HFFc6 (cell line): ENCODE measurements around the gene WDR27. TPM values are rescaled to one million over a fixed set of nuclear protein-coding genes. Genes with fewer than 3 reads are reported as not detected.

ENCODE experiments used
- DNase-seq: peaks from one replicate; pipeline ENCODE4 v3.0.0-alpha.2; 2018
- H3K27ac Mint-ChIP-seq: 2 replicates; pipeline ENCODE4 v1.8.0; 2020; ENCODE audit warnings: mild to moderate bottlenecking, mixed read lengths
- H3K27me3 Mint-ChIP-seq: 2 replicates; pipeline ENCODE4 v1.8.0; 2021; ENCODE audit warnings: mild to moderate bottlenecking, moderate library complexity, mixed read lengths; ENCODE audit not compliant: insufficient read depth
- H3K36me3 Mint-ChIP-seq: 2 replicates; pipeline ENCODE4 v1.8.0; 2021; ENCODE audit warnings: low read depth, mixed read lengths
- H3K4me1 Mint-ChIP-seq: 2 replicates; pipeline ENCODE4 v1.8.0; 2020; ENCODE audit warnings: low read depth, mixed read lengths
- H3K4me3 Mint-ChIP-seq: 2 replicates; pipeline ENCODE4 v1.8.0; 2020; ENCODE audit warnings: mild to moderate bottlenecking, moderate library complexity, mixed read lengths
- H3K9me3 Mint-ChIP-seq: 2 replicates; pipeline ENCODE4 v1.8.0; 2020; ENCODE audit warnings: mild to moderate bottlenecking, mixed read lengths
- CTCF ChIP-seq: fragments of 200-600 bp; sonication (generic); IDR thresholded peaks from 2 replicates; pipeline ENCODE4 v1.5.0; 2021; ENCODE audit warnings: antibody characterized with exemption, mild to moderate bottlenecking
- total RNA-seq, 6 experiments: library from RNA; stranded (reverse); fragmentation: NEBNext Ultra II Directional; extraction: Animal tissue kit (Norgen Biotek cat#: 25700); gene quantifications; 2 replicates in 1 of 6; 3 replicates in 5 of 6; pipeline ENCODE4 v1.2.3, GENCODE V29; 2021

Gene WDR27
- total RNA-seq, 6 experiments from 2014 or later: 10.0 to 15.8 (median 12.1) TPM

- Mint-ChIP-seq H3K27ac (no peak overlapping the region), H3K27me3 (peaks cover 3% of the 10 kb centered on the region), H3K36me3 (peaks cover 13% of the 10 kb centered on the region), H3K4me1 (peaks cover 21% of the 10 kb centered on the region), H3K4me3 (no peak overlapping the region), H3K9me3 (peaks cover 7% of the 10 kb centered on the region)
- DNase-seq: no peak
- no peak for TF ChIP-seq CTCF
Observed at GRCh38 chr6:169557887-169558286, 143.9 kb downstream of the WDR27 start.

- H3K4me1 Mint-ChIP-seq: peaks cover 21% of the 10 kb centered on the region
- peaks cover 13% of the 10 kb centered on the region for H3K36me3 Mint-ChIP-seq
- H3K9me3 Mint-ChIP-seq: peaks cover 7% of the 10 kb centered on the region
- H3K4me3 Mint-ChIP-seq: no peak overlapping the region
- no peak for TF ChIP-seq CTCF
- peaks cover 1% of the 10 kb centered on the region for H3K27me3 Mint-ChIP-seq
- no peak for DNase-seq
- no peak overlapping the region for H3K27ac Mint-ChIP-seq
Observed at GRCh38 chr6:169556758-169557548, 144.9 kb downstream of the WDR27 start.

GRCh38 chr6:169555971-169556617, 145.7 kb downstream of the WDR27 start:
- Mint-ChIP-seq H3K36me3 (peaks cover 7% of the 10 kb centered on the region), H3K27me3 (peaks cover 1% of the 10 kb centered on the region), H3K27ac (no peak overlapping the region), H3K9me3 (peaks cover 1% of the 10 kb centered on the region; the same call in 1 of the 2 replicates), H3K4me3 (no peak overlapping the region), H3K4me1 (peaks cover 21% of the 10 kb centered on the region)
- no peak for TF ChIP-seq CTCF
- DNase-seq: no peak

- Mint-ChIP-seq H3K9me3 (peaks cover 12% of the 10 kb centered on the region), H3K36me3 (peaks cover 15% of the 10 kb centered on the region), H3K27me3 (peaks cover 2% of the 10 kb centered on the region; the same call in 1 of the 2 replicates), H3K4me3 (no peak overlapping the region), H3K4me1 (peaks cover 17% of the 10 kb centered on the region), H3K27ac (no peak overlapping the region)
- peak; percentile 23 for DNase-seq
- TF ChIP-seq CTCF: no peak
Observed at GRCh38 chr6:169545982-169546381, 155.8 kb downstream of the WDR27 start.

- no peak for TF ChIP-seq CTCF
- DNase-seq: no peak
- Mint-ChIP-seq H3K27me3 (peaks cover 2% of the 10 kb centered on the region; the same call in 1 of the 2 replicates), H3K36me3 (peaks cover 15% of the 10 kb centered on the region), H3K9me3 (peaks cover 12% of the 10 kb centered on the region), H3K4me1 (peaks cover 32% of the 10 kb centered on the region), H3K4me3 (no peak overlapping the region), H3K27ac (no peak overlapping the region)
Observed at GRCh38 chr6:169543704-169544103, 158.1 kb downstream of the WDR27 start.
